Epithelial cell of esophagus (primary cell): Measurements from ENCODE around the gene USP37.

Experiments used
- DNase-seq: peaks from one replicate; pipeline ENCODE4 v3.0.0; 2010; ENCODE audit warnings: low read depth
- H3K4me3 ChIP-seq: 2 replicates; pipeline ENCODE4 v1.5.1; 2011; ENCODE audit warnings: mild to moderate bottlenecking, low read length, control low read depth
- TF ChIP-seq, protein P1 (sequence below): IDR thresholded peaks from 2 replicates; pipeline ENCODE4 v1.5.1; 2011; ENCODE audit warnings: low read depth, mild to moderate bottlenecking, low read length, control low read depth, inconsistent platforms; ENCODE audit not compliant: insufficient read depth; ENCODE audit errors: missing control alignments

USP37 gene

DNA sequence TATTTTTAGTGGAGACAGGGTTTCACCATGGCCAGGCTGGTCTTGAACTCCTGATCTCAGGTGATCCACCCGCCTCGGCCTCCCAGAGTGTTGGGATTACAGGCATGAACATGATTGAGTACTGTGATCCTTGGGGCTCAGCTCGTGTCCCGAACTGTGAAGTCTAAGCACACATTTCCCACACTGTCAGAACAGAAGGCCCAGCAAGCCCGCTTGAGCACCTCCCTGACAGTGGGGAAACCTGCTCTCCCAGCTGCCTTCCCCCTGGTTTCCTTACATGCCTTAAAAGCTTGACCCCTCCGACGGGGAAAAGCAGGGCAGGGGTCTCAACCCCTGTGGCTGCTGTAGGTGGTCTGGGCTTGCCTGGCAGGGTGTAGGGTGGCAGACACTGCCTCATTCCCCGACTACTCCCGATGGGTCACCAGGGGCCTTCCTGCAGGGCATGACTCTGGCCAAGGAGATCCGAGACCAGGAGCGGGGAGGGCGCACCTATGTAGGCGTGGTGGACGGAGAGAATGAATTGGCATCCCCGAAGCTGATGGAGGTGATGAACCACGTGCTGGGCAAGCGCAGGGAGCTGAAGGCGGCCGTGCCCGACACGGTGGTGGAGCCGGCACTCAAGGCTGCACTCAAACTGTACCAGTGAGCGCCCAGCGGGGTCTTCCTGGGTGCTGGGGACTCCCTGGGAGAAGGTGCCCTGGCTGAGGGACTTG, 139.1 kb downstream of the USP37 start:
- no peak for DNase-seq
- no peak overlapping the region for H3K4me3 ChIP-seq
- TF ChIP-seq, protein P1, sequence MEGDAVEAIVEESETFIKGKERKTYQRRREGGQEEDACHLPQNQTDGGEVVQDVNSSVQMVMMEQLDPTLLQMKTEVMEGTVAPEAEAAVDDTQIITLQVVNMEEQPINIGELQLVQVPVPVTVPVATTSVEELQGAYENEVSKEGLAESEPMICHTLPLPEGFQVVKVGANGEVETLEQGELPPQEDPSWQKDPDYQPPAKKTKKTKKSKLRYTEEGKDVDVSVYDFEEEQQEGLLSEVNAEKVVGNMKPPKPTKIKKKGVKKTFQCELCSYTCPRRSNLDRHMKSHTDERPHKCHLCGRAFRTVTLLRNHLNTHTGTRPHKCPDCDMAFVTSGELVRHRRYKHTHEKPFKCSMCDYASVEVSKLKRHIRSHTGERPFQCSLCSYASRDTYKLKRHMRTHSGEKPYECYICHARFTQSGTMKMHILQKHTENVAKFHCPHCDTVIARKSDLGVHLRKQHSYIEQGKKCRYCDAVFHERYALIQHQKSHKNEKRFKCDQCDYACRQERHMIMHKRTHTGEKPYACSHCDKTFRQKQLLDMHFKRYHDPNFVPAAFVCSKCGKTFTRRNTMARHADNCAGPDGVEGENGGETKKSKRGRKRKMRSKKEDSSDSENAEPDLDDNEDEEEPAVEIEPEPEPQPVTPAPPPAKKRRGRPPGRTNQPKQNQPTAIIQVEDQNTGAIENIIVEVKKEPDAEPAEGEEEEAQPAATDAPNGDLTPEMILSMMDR = no peak

DNA sequence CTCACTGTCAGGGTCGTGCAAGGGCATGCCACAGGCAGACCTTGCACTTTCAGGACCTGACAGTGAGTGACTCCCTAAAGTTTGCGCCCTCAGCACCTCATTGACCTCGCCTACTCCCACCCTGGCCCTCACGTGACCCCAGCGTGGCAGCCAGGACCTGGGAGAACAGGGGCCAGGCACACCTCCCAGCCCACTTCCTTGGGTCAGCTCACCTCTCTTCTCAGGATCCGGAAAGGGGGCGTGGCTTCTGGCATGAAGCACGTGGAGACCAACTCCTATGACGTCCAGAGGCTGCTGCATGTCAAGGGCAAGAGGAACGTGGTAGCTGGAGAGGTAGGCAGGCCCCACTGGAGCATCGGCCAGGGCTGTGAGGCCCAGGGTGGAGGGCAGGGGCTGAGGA, 140.4 kb downstream of the USP37 start:
- TF ChIP-seq, protein P1 = no peak
- H3K4me3 ChIP-seq = no peak overlapping the region
- no peak for DNase-seq

DNA sequence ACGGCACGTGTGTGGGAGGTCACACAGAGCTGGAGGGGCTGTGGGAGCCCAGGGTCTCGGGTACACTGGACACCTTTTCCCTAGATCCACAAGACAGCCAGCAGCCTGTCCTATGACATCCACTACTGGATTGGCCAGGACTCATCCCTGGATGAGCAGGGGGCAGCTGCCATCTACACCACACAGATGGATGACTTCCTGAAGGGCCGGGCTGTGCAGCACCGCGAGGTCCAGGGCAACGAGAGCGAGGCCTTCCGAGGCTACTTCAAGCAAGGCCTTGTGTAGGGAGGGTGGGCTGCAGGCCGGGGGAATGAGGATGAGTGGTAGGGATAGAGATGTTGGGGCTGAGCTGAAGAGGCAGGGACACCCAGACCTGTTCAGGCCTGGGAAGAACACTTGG, 142.6 kb downstream of the USP37 start:
- TF ChIP-seq, protein P1 = no peak
- no peak for DNase-seq
- no peak overlapping the region for H3K4me3 ChIP-seq

DNA sequence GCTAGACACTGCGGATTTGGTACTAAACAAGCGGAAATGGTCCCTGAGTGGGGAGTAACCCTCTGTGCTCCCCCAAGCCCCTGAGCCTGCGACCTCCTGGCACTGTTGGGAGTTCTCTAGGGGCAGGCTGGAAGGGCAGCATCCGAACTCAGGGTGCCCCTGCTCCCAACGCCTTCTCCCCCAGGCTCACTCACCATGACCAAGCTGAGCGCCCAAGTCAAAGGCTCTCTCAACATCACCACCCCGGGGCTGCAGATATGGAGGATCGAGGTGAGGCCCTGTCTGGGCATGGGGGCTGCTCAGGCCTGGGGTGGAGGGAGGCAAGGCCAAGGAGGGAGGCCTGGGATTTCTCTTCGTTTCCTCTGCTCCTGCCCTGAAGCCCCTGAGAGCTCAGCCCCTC, 144.6 kb downstream of the USP37 start:
- no peak overlapping the region for H3K4me3 ChIP-seq
- DNase-seq = no peak
- TF ChIP-seq, protein P1 = no peak

DNA sequence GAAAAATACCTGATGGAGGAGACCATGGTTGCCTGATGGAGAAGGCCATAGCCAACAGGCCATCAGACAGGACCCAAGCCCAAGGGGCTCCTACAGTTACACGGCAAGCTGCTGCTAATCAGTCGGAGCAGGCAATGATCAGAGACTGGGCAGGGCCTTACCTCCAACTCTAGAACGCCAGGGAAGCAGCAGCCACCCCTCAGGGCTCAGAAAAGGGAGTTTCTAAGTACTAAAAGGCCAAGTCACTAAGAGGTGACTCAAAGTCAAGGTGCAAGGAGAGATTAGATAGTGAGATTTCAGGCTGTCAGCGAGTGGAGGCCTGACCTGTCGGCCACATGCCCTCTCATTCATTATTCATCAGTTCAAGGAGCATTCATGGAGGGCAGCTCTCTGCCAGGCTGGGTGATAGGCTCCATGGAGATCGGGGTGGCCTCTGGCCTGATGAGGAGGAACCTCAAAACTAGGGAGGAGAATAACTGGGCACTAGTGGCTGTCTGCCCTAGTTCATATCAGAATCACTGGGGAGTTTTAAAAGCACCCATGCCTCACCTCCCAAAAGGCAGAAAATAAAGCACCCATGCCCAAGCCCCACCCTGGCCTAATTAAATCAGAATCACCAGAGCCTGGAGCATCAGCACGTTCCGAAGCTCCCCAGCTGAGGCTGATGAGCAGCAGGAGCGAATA, 145.6 kb downstream of the USP37 start:
- DNase-seq = no peak
- H3K4me3 ChIP-seq = no peak overlapping the region
- TF ChIP-seq, protein P1 = no peak

DNA sequence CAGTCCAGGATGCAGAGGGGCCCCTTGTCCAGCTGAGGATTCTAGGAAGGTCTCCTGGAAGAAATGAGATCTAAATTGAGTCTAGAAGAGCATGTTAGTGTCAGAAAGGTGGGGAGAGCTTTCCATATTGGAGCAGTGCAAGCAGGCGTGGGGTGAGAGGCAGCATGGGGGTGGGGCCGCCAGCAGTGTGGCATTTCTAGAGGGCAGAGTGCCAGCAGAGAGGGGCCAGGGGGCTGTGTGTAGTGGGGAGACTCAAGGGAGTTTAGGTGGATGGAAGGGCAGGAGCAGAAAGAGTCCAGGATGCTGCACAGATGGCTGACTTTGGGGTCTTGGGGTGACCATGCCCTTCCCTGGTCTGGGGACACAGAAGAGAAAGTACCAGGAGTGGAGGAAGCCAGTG, 147.1 kb downstream of the USP37 start:
- TF ChIP-seq, protein P1 = no peak
- H3K4me3 ChIP-seq = no peak overlapping the region
- DNase-seq = no peak
